HG03342 (cell line): ENCODE results near the gene RUSC1.
"Not testable (repeated sequence)": the region's sequence is repeated elsewhere in the genome, so short reads cannot be mapped to it uniquely, and the experiment has no call there.

ENCODE experiments used
- ATAC-seq: cut with Tn5 transposase; IDR thresholded peaks from one replicate; pipeline ENCODE4 v1.9.1; 2021; ENCODE audit warnings: mild to moderate bottlenecking, moderate library complexity; ENCODE audit not compliant: unreplicated experiment

The RUSC1 gene, protein sequence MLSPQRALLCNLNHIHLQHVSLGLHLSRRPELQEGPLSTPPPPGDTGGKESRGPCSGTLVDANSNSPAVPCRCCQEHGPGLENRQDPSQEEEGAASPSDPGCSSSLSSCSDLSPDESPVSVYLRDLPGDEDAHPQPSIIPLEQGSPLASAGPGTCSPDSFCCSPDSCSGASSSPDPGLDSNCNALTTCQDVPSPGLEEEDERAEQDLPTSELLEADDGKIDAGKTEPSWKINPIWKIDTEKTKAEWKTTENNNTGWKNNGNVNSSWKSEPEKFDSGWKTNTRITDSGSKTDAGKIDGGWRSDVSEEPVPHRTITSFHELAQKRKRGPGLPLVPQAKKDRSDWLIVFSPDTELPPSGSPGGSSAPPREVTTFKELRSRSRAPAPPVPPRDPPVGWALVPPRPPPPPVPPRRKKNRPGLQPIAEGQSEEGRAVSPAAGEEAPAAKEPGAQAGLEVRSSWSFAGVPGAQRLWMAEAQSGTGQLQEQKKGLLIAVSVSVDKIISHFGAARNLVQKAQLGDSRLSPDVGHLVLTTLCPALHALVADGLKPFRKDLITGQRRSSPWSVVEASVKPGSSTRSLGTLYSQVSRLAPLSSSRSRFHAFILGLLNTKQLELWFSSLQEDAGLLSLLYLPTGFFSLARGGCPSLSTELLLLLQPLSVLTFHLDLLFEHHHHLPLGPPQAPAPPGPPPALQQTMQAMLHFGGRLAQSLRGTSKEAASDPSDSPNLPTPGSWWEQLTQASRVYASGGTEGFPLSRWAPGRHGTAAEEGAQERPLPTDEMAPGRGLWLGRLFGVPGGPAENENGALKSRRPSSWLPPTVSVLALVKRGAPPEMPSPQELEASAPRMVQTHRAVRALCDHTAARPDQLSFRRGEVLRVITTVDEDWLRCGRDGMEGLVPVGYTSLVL

DNA sequence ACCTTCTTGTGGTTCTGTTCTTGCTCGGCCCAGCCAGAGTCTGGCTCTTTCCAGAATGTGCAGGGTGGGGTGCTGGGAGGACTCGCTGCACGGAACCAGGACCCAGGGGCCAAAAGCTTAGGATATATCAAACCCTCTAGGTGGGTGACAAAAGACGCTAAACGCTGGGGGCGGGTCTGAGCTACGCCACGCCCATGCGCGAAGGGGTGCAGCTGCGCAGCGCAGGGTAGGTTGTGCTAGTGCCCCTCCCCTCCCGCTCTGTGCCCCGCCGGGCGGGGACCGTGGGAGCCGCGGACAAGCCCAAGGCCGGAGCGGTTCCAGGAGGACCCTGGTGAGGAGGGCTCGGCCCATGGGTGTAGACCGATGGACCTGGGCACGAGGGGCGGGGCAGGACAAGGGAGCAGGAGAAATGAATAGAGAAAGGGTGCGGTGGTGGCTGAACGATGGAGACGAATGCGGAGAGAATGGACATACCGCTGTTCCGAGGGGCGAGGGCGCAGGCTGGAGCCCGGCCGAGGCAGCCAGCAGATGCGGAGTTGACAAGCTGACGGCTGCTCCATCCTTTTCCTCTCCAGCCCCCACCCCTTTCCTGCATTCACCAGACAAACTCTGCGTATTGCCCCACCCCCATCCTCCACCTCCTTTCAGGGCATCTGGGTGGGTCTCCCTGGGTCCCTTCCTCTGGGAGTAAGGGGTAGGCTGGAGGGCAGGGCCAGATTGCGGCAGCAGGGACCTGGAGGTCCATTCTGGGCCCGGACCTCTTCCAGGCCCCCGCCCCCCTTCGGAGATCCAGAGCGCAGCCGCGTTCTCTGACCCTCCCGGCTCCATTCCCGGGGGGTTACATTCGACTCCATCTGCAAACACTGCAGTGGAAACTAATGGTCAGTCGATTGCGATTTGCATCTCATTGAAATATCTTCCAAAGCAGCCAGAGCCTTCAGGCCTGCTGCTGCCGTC, at the start of gene RUSC1:
Gene RUSC1 (plus strand): TSS at position 234 of the 957 bp plus-strand sequence. CDS start 880 bp downstream, outside the sequence.
- peak; percentile 29 for ATAC-seq

DNA sequence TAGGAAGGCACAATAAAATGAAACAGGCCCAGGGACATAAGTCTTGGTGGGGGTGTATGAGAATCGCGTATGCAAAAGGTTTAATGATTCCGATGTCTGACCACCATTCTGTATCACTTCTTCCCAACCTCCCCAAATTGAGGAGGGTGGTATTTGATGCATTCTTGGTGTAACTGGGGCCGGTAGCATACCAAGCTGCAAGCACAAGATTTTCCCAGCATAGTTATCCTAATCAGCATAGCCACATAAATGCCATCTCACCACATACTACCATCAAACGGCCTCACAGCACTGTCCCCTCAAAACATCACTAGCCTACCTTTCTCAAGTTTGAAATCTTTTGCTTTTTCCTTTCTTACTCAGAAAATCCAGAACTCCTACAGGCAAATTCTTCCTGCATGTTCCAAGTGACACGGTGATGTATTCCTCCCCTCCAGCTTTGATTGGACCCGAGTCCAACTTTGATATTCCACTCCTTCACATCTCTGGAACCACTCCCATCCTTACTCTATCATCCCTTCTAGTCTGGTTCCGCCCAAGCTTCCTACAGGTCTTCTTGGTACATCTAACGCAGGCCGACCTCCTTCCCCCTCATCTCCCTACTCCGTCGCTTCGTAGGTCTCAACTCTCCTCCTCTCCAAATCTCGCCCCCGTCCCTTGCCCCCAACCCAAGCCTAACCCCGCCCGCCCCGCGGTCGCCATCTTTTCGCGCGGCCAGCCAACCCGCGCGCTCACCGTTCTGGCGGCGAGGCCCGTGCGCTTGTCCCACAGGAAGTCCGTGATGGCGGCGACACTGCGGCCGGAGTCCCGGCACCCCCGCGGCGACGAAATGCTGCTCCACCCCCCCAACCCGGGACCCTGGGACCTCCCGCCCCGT, 48.0 kb upstream of the RUSC1 start:
- ATAC-seq = peak; percentile 24

- peak; percentile 78 for ATAC-seq
Measured at GRCh38 chr1:155273343-155274245, 47.1 kb upstream of the RUSC1 start, which contains the start of gene CLK2. CLK2 (minus strand) TSS chr1:155273504; CDS start chr1:155270977, 2,527 bp downstream.

- peak; percentile 54 for ATAC-seq
Measured at GRCh38 chr1:155277070-155277901, 43.4 kb upstream of the RUSC1 start, which contains the start of gene HCN3. HCN3 (plus strand) TSS chr1:155277463; CDS start chr1:155277591, 128 bp downstream.

GRCh38 chr1:155277902-155278688, 42.6 kb upstream of the RUSC1 start:
- ATAC-seq = no peak

DNA sequence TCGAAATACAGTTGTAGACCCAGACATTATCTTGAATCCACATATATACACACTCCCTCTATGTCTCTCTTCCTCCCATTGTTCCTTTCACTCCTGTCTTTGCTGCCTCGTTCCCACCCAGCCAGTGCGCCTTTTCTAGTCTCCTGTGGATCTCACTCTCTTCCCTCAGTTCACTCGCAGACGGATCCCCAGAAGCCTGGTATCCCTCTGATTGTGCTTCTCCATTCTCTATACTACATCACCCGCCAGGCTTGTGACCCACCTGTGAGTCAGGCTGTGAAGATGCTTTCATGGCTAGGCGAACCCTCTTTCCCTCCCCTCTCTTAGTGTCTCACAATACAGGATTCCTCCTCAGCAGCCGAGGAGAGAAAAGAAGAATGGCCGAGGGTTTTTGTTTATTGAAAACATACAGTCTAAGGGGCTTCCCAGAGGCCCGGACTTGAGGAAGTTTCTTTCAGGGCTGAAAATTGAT, 42.0 kb upstream of the RUSC1 start:
- ATAC-seq = no peak

DNA sequence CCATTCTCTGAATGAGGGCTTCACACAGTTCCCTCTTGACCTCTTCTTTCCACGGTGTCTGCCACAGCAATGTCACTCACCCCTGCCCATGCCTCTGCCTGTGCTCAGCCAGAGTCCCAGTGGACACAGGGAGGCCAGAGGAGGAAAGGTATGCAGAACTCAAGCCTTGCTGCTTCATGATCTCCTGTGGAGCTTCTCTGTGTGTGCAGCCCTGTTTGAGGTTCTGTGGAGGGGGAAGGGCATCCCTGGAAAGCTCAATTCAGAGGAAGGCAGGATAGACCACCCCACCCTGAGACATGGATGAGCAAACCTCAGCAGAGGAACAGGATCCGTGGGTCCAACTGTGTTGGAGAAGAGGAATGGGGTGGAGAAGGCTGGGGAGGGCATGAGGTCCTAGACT, 41.4 kb upstream of the RUSC1 start:
- ATAC-seq = no peak

GRCh38 chr1:155282488-155283091, 38.1 kb upstream of the RUSC1 start:
- ATAC-seq = no peak

DNA sequence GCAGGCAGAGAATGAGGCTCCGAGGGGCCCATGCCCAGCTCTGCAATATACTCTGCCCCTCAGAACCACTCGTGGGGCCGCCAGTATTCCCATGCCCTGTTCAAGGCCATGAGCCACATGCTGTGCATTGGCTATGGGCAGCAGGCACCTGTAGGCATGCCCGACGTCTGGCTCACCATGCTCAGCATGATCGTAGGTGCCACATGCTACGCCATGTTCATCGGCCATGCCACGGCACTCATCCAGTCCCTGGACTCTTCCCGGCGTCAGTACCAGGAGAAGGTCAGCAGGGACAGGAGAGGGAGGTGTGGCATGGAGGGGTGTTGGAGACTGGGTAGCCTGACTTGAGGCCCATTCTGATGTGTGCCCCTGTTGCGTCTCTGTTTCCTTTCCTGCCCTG, 36.2 kb upstream of the RUSC1 start:
- no peak for ATAC-seq

DNA sequence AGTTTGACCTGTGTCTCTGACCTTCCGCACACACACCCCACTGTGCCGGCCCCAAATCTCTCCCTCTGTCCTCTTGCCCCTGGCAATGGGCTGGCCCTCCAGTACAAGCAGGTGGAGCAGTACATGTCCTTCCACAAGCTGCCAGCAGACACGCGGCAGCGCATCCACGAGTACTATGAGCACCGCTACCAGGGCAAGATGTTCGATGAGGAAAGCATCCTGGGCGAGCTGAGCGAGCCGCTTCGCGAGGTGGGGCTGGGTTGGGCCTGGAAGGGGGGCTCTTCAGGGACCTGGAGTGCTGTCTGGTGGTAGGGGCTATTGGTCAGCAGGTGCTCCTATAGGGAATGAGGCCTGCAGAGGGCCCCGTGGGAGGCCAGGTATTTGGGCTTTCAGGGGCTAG, 35.6 kb upstream of the RUSC1 start:
- no peak for ATAC-seq

DNA sequence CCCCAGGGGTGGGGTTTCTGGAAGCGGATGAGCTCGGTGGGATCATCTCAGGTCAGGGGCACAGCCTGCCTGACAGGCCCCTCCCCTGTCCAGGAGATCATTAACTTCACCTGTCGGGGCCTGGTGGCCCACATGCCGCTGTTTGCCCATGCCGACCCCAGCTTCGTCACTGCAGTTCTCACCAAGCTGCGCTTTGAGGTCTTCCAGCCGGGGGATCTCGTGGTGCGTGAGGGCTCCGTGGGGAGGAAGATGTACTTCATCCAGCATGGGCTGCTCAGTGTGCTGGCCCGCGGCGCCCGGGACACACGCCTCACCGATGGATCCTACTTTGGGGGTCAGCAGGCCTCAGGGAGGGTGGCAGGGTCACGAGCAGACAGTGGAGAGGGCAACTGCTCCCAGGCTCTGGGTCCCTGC, 35.1 kb upstream of the RUSC1 start:
- no peak for ATAC-seq

GRCh38 chr1:155286544-155286943, 34.1 kb upstream of the RUSC1 start:
- no peak for ATAC-seq

DNA sequence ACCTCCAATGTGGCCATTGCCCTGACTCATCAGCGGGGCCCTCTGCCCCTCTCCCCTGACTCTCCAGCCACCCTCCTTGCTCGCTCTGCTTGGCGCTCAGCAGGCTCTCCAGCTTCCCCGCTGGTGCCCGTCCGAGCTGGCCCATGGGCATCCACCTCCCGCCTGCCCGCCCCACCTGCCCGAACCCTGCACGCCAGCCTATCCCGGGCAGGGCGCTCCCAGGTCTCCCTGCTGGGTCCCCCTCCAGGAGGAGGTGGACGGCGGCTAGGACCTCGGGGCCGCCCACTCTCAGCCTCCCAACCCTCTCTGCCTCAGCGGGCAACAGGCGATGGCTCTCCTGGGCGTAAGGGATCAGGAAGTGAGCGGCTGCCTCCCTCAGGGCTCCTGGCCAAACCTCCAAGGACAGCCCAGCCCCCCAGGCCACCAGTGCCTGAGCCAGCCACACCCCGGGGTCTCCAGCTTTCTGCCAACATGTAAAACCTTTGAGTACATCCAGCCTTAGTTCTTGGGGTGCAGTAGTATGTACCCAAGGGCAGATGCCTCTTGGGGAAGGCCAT, 32.6 kb upstream of the RUSC1 start:
- no peak for ATAC-seq

DNA sequence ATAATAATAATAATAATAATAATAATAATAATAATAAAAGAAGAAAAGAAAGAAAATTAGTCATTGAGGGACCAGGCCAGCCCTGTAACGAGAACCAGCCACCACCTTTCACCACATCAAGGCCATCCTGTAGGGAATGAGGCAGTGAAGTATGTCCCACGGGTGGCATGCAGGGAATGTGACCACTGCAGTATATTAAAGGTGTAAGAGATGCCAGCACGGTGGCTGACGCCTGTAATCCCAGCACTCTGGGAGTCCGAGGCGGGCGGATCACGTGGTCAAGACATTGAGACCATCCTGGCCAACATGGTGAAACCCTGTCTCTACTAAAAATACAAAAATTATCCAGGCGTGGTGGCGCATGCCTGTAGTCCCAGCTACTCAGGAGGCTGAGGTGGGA, 29.7 kb upstream of the RUSC1 start:
- not testable (repeated sequence) for ATAC-seq

- no peak for ATAC-seq
Measured at GRCh38 chr1:155293086-155293749, 27.5 kb upstream of the RUSC1 start.
